Cardiac fibroblast (primary cell): ENCODE measurements around the gene MATN1.
"Not testable (repeated sequence)": the region's sequence is repeated elsewhere in the genome, so short reads cannot be mapped to it uniquely, and the experiment has no call there.

ENCODE experiments used
- DNase-seq, 2 donors: peaks; one replicate each; pipeline versions ENCODE4 v3.0.0 to v3.0.0-alpha.2; 2010; ENCODE audit warnings: low read depth in 2 of 2
- H3K4me3 ChIP-seq, 2 donors: replicated peaks in 1 of 2; 1 replicate in 1 of 2; 2 replicates in 1 of 2; pipeline ENCODE4 v1.5.1; 2011; ENCODE audit warnings: low read depth in 2 of 2, low read length in 2 of 2, mild to moderate bottlenecking in 2 of 2, moderate library complexity in 1 of 2
- CTCF ChIP-seq: IDR thresholded peaks from one replicate; pipeline ENCODE4 v1.5.1; 2011; ENCODE audit warnings: low read depth, mild to moderate bottlenecking, low read length, inconsistent platforms

Gene MATN1

GRCh38 chr1:30691480-30691879, 31.9 kb downstream of the MATN1 start:
- no peak for TF ChIP-seq CTCF
- DNase-seq: no peak

GRCh38 chr1:30689901-30690645, 33.3 kb downstream of the MATN1 start:
- H3K4me3 ChIP-seq: no peak overlapping the region
- DNase-seq: no peak
- TF ChIP-seq CTCF: no peak

More at GRCh38 chr1:30691480-30691879, 31.9 kb downstream of the MATN1 start:
- H3K4me3 ChIP-seq: no peak overlapping the region

- no peak for TF ChIP-seq CTCF
- H3K4me3 ChIP-seq: no peak overlapping the region
- DNase-seq: no peak
These were observed 34.2 kb downstream of the MATN1 start for GRCh38 chr1:30688920-30689794.

- H3K4me3 ChIP-seq, DNase-seq: not testable (repeated sequence)
These were observed 34.9 kb downstream of the MATN1 start for GRCh38 chr1:30688516-30688915.

- no peak for DNase-seq
- H3K4me3 ChIP-seq: no peak overlapping the region
- no peak for TF ChIP-seq CTCF
These were observed 35.5 kb downstream of the MATN1 start for GRCh38 chr1:30687886-30688285.

DNA sequence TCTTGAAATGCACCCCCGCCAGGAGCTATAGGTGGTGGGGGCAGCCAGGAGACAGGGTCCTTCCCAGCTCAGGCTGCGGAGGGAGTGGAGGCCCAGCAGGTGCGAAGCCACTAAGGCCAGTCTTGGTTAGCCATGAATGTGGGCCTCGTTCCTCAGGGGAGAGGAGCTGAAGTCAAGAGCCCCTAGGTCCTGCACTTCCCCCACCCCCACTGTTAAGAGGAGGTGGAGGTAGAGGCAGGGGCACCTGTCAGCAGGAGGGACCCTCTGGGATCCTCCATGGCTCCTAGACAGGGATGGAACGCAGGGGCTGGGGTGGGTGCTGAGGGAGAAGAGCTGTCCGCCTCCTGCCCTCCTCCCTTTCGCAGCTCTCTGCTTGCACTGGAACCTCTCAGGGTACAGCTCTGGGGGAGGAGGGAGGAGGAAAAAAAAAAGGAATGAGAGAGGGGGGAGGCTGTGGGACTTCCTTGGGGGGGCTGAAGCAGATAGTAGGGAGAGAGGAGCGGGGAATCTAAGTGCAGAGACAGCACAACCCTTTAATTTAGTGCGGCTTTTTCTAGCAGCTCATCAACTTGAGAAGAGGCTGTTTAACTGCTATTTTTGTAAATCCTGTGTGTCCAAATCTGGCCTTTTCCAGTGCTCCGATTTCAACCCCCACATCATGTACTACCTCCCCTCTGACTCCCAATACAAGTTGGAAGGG, 37.0 kb downstream of the MATN1 start:
- no peak for DNase-seq
- no peak overlapping the region for H3K4me3 ChIP-seq
- TF ChIP-seq CTCF: no peak

- no peak overlapping the region for H3K4me3 ChIP-seq
- DNase-seq: no peak
- no peak for TF ChIP-seq CTCF
These were observed 37.6 kb downstream of the MATN1 start for GRCh38 chr1:30685796-30686165.
